H1 (cell line): ENCODE results near the gene CDK5RAP2. TPM values are rescaled to one million over a fixed set of nuclear protein-coding genes. Genes with fewer than 3 reads are reported as not detected.

Source experiments
- CTCF ChIA-PET: fragments of 300-600 bp; sonication (Branson Sonifier 250); formaldehyde crosslinking; loops from one replicate; lab custom pipeline; 2021; ENCODE audit not compliant: partially characterized antibody; lab: Charles Lee
- POLR2A ChIA-PET: fragments of 300-600 bp; sonication (Branson Sonifier 250); formaldehyde crosslinking; loops from one replicate; lab custom pipeline; 2021; ENCODE audit warnings: inconsistent platforms; ENCODE audit not compliant: partially characterized antibody; lab: Charles Lee
- DNase-seq, 2 experiments: peaks; one replicate each; pipeline versions ENCODE4 v3.0.0 to v3.0.0-alpha.2; 2010 to 2022; ENCODE audit warnings: low spot score in 2 of 2, low read depth in 1 of 2, mixed read lengths in 1 of 2
- FAIRE-seq: peaks from 2 replicates; lab custom pipeline; 2011; peaks lifted over from hg19 to GRCh38; lab: Jason Lieb, UNC
- H2AFZ ChIP-seq: 2 replicates; pipeline ENCODE4 v1.8.1; 2012; ENCODE audit warnings: low read length, inconsistent platforms
- H2AK5ac ChIP-seq: 2 replicates; pipeline ENCODE4 v1.6.1; 2013; ENCODE audit warnings: low read depth, low read length
- H2BK120ac ChIP-seq: replicated peaks from 2 replicates; pipeline ENCODE3; 2013; ENCODE audit warnings: low read depth, low read length, inconsistent platforms
- H2BK12ac ChIP-seq: 2 replicates; pipeline ENCODE4 v1.6.1; 2013; ENCODE audit warnings: low read depth, low read length
- H2BK15ac ChIP-seq: 2 replicates; pipeline ENCODE4 v1.6.1; 2013; ENCODE audit warnings: low read length
- H2BK20ac ChIP-seq: 2 replicates; pipeline ENCODE4 v1.6.1; 2013; ENCODE audit warnings: low read length
- H2BK5ac ChIP-seq: 2 replicates; pipeline ENCODE4 v1.6.1; 2013; ENCODE audit warnings: low read depth, low read length
- H3K14ac ChIP-seq: 2 replicates; pipeline ENCODE4 v1.6.1; 2013; ENCODE audit warnings: inconsistent platforms; ENCODE audit not compliant: insufficient read length
- H3K18ac ChIP-seq: 2 replicates; pipeline ENCODE4 v1.6.1; 2013; ENCODE audit warnings: low read length; ENCODE audit errors: extremely low read depth
- H3K23ac ChIP-seq: 2 replicates; pipeline ENCODE4 v1.6.1; 2013; ENCODE audit warnings: inconsistent platforms; ENCODE audit not compliant: insufficient read length
- H3K23me2 ChIP-seq: 2 replicates; pipeline ENCODE4 v1.6.1; 2013; ENCODE audit warnings: low read depth, low read length
- H3K27ac ChIP-seq: 2 replicates; pipeline ENCODE4 v1.6.1; 2011; ENCODE audit warnings: low read depth, low read length, inconsistent platforms
- H3K27me3 ChIP-seq, 4 experiments: replicated peaks in 1 of 4; 1 replicate in 1 of 4; 2 replicates in 3 of 4; pipeline versions ENCODE4 v1.6.1 to v1.8.1; 2011 to 2013; ENCODE audit warnings: low read length in 3 of 4, mild to moderate bottlenecking in 3 of 4, inconsistent platforms in 2 of 4, mixed read lengths in 2 of 4, moderate library complexity in 1 of 4; ENCODE audit not compliant: control insufficient read depth in 3 of 4, insufficient read depth in 3 of 4; ENCODE audit errors: extremely low read depth in 1 of 4
- H3K36me3 ChIP-seq, 4 experiments: 2 replicates each; pipeline versions ENCODE4 v1.6.1 to v1.8.1; 2011 to 2013; ENCODE audit warnings: mild to moderate bottlenecking in 4 of 4, low read length in 3 of 4, moderate library complexity in 2 of 4, control low read depth in 1 of 4, inconsistent platforms in 1 of 4; ENCODE audit not compliant: insufficient read depth in 4 of 4, control insufficient read depth in 2 of 4
- H3K4ac ChIP-seq: replicated peaks from 2 replicates; pipeline ENCODE3; 2013; ENCODE audit warnings: low read length, low read depth, mixed read lengths, inconsistent platforms; ENCODE audit not compliant: insufficient read length
- H3K4me1 ChIP-seq, 4 experiments: replicated peaks in 1 of 4; 1 replicate in 1 of 4; 2 replicates in 3 of 4; pipeline versions ENCODE4 v1.6.1 to v1.8.1; 2011 to 2013; ENCODE audit warnings: low read length in 3 of 4, inconsistent platforms in 2 of 4, mixed read lengths in 1 of 4; ENCODE audit not compliant: insufficient read depth in 4 of 4, control insufficient read depth in 3 of 4
- H3K4me2 ChIP-seq, 2 experiments: 2 replicates each; pipeline versions ENCODE4 v1.6.1 to v1.8.1; 2011 to 2013; ENCODE audit warnings: low read depth in 2 of 2, low read length in 2 of 2, control low read depth in 1 of 2, inconsistent platforms in 1 of 2, mild to moderate bottlenecking in 1 of 2; ENCODE audit not compliant: insufficient read depth in 1 of 2
- H3K4me3 ChIP-seq, 4 experiments: fragments of 200-600, 300-600 bp in 1 of 4; sonication (generic), shearing (Covaris generic), sonication (Bioruptor Twin) in 1 of 4; 2 replicates each; pipeline versions ENCODE4 v1.5.1 to v1.8.1; 2011 to 2016; ENCODE audit warnings: low read length in 4 of 4, low read depth in 3 of 4, control low read depth in 2 of 4, inconsistent platforms in 2 of 4, mild to moderate bottlenecking in 2 of 4, mixed read lengths in 1 of 4, moderate library complexity in 1 of 4; ENCODE audit not compliant: insufficient read depth in 2 of 4; ENCODE audit errors: extremely low read depth in 1 of 4
- H3K56ac ChIP-seq: replicated peaks from 2 replicates; pipeline ENCODE3; 2013; ENCODE audit warnings: low read depth, mild to moderate bottlenecking, mixed read lengths, low read length, inconsistent platforms; ENCODE audit not compliant: insufficient read length
- H3K79me1 ChIP-seq: 2 replicates; pipeline ENCODE4 v1.6.1; 2013; ENCODE audit warnings: low read depth, low read length, control low read depth
- H3K79me2 ChIP-seq, 2 experiments: 2 replicates each; pipeline versions ENCODE4 v1.6.1 to v1.8.1; 2012 to 2013; ENCODE audit warnings: low read length in 2 of 2, mild to moderate bottlenecking in 2 of 2, inconsistent platforms in 1 of 2; ENCODE audit not compliant: insufficient read depth in 2 of 2, control insufficient read depth in 1 of 2
- H3K9ac ChIP-seq, 4 experiments: replicated peaks in 1 of 4; 1 replicate in 1 of 4; 2 replicates in 3 of 4; pipeline versions ENCODE4 v1.6.1 to v1.8.1; 2011 to 2013; ENCODE audit warnings: low read depth in 3 of 4, low read length in 3 of 4, control low read depth in 2 of 4, mild to moderate bottlenecking in 2 of 4, moderate library complexity in 2 of 4, inconsistent platforms in 1 of 4; ENCODE audit errors: extremely low read depth in 1 of 4
- H3K9me3 ChIP-seq, 2 experiments: 2 replicates each; pipeline versions ENCODE4 v1.6.1 to v1.8.1; 2012 to 2013; ENCODE audit warnings: mild to moderate bottlenecking in 2 of 2, moderate library complexity in 2 of 2, control low read depth in 1 of 2, inconsistent platforms in 1 of 2, low read depth in 1 of 2, low read length in 1 of 2, mixed read lengths in 1 of 2; ENCODE audit not compliant: insufficient read depth in 2 of 2
- H4K20me1 ChIP-seq, 2 experiments: replicated peaks in 1 of 2; 2 replicates each; pipeline versions ENCODE3 to v1.8.1; 2011 to 2013; ENCODE audit warnings: inconsistent platforms in 2 of 2, low read length in 2 of 2, mild to moderate bottlenecking in 1 of 2; ENCODE audit not compliant: insufficient read depth in 2 of 2, control insufficient read depth in 1 of 2
- H4K5ac ChIP-seq: 2 replicates; pipeline ENCODE4 v1.6.1; 2013; ENCODE audit warnings: low read length, low read depth, mixed read lengths, inconsistent platforms; ENCODE audit not compliant: insufficient read length
- H4K8ac ChIP-seq: 2 replicates; pipeline ENCODE4 v1.8.0; 2013; ENCODE audit warnings: mild to moderate bottlenecking, moderate library complexity, low read length, inconsistent platforms; ENCODE audit not compliant: insufficient read depth; ENCODE audit errors: extremely low read depth
- H4K91ac ChIP-seq: replicated peaks from 2 replicates; pipeline ENCODE3; 2013; ENCODE audit warnings: low read length, mixed read lengths, inconsistent platforms; ENCODE audit not compliant: insufficient read length
- CEBPB ChIP-seq: IDR thresholded peaks from 2 replicates; pipeline ENCODE4 v1.6.1; 2012; ENCODE audit warnings: low read depth, low read length
- EGR1 ChIP-seq: IDR thresholded peaks from 2 replicates; pipeline ENCODE4 v1.6.1; 2011; ENCODE audit warnings: low read depth, low read length, borderline replicate concordance
- EP300 ChIP-seq, 2 experiments: IDR thresholded peaks; 1 replicate in 1 of 2; 2 replicates in 1 of 2; pipeline ENCODE4 v1.6.1; 2011 to 2012; ENCODE audit warnings: low read depth in 2 of 2, low read length in 2 of 2, mild to moderate bottlenecking in 2 of 2, borderline replicate concordance in 1 of 2, inconsistent platforms in 1 of 2, moderate library complexity in 1 of 2
- HDAC2 ChIP-seq, 2 experiments: fragments of 300-600 bp in 1 of 2; sonication (generic) in 1 of 2; IDR thresholded peaks; 2 replicates each; pipeline ENCODE4 v1.6.1; 2011 to 2012; ENCODE audit warnings: low read depth in 2 of 2, low read length in 2 of 2, mild to moderate bottlenecking in 2 of 2, moderate library complexity in 2 of 2, borderline replicate concordance in 1 of 2, inconsistent platforms in 1 of 2
- JUN ChIP-seq: IDR thresholded peaks from 2 replicates; pipeline ENCODE4 v1.6.1; 2011; ENCODE audit warnings: low read depth, mild to moderate bottlenecking, improper control_type of control experiment, low read length
- MAX ChIP-seq: IDR thresholded peaks from 2 replicates; pipeline ENCODE4 v1.6.1; 2012; ENCODE audit warnings: inconsistent platforms
- RBBP5 ChIP-seq: IDR thresholded peaks from 2 replicates; pipeline ENCODE4 v1.7.1; 2012; ENCODE audit warnings: low read depth, mild to moderate bottlenecking, inconsistent platforms, low read length, moderate library complexity, borderline replicate concordance
- RFX5 ChIP-seq: IDR thresholded peaks from 2 replicates; pipeline ENCODE4 v1.6.1; 2011; ENCODE audit warnings: low read depth, low read length, improper control_type of control experiment, borderline replicate concordance
- SP4 ChIP-seq: IDR thresholded peaks from 2 replicates; pipeline ENCODE4 v1.6.1; 2012; ENCODE audit warnings: low read length, inconsistent platforms
- SRF ChIP-seq: IDR thresholded peaks from 2 replicates; pipeline ENCODE4 v1.6.1; 2011; ENCODE audit warnings: mild to moderate bottlenecking, low read depth, low read length, moderate library complexity
- polyA plus RNA-seq, 7 experiments: library from polyadenylated mRNA; depleted of rRNA in 3 of 7; stranded (reverse) in 5 of 7; unstranded in 2 of 7; fragments of >200 nt in 5 of 7; fragments of 200-250 nt in 2 of 7; gene quantifications; 1 replicate in 5 of 7; 2 replicates in 1 of 7; 4 replicates in 1 of 7; pipeline versions ENCODE4 v1.2.1 to v1.2.3, GENCODE V29; 2011 to 2013; ENCODE audit warnings: missing spikeins in 2 of 7, mixed read lengths in 2 of 7
- total RNA-seq: library from RNA; stranded (reverse); fragmentation: NEBNext Ultra II Directional; extraction: Animal tissue kit (Norgen Biotek cat#: 25700); gene quantifications from 2 replicates; pipeline ENCODE4 v1.2.1, GENCODE V29; 2021
- TF ChIP-seq, protein P1 (sequence below), 3 experiments: IDR thresholded peaks; 1 replicate in 2 of 3; 2 replicates in 1 of 3; pipeline versions ENCODE4 v1.5.1 to v1.6.1; 2011; ENCODE audit warnings: low read length in 3 of 3, mild to moderate bottlenecking in 3 of 3, inconsistent platforms in 2 of 3, low read depth in 1 of 3, moderate library complexity in 1 of 3; ENCODE audit not compliant: insufficient read depth in 1 of 3; ENCODE audit errors: control extremely low read depth in 1 of 3

CDK5RAP2 gene
- total and polyA plus RNA-seq, 2 of the 8 experiments (the other 6 are each of a cell fraction or from before 2014, with no cell fraction given): 19.8 to 49.4 TPM

DNA sequence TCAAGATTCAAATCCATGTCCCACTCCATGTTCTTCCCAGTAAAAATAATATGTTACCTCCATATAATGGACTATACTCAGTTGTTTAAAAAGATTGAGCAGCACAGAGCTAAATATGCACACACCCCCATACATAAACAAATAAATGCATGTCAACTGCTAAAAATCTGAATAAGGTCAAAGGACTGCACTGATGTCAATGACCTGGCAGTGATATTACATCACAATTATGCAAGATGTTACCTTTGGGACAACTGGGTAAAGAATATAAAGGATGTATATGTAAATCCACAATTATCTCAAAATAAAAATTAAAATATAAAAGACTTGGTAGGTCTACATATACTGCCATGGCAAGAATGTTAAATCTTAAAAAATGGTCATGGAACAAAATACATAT, 57.9 kb downstream of the CDK5RAP2 start:
- Histone ChIP-seq H3K4me3 (no peak overlapping the region), H2BK20ac (no peak overlapping the region), H2BK12ac (no peak overlapping the region), H3K56ac (no peak overlapping the region), H3K9me3 (no peaks in the 10 kb centered on the region), H3K79me1 (0 out of 2 replicates have a peak, but pooled peaks cover 3% of the 10 kb centered on the region), H3K27ac (no peak overlapping the region), H3K4me2 (no peak overlapping the region), H3K27me3 (no peaks in the 10 kb centered on the region), H3K4ac (no peak overlapping the region), H2BK120ac (no peak overlapping the region), H3K79me2 (no peaks in the 10 kb centered on the region), H3K23me2 (no peaks in the 10 kb centered on the region; the same call in 1 of the 2 replicates), H2AFZ (no peak overlapping the region), H4K8ac (no peak overlapping the region), H2BK15ac (no peak overlapping the region), H2BK5ac (no peak overlapping the region), H4K5ac (no peak overlapping the region), H4K20me1 (no peaks in the 10 kb centered on the region), H3K14ac (no peak overlapping the region), H3K4me1 (peaks cover 0 to 6% (median 4%) of the 10 kb centered on the region in 4 experiments; a peak in 4 of 7 replicates), H3K9ac (no peak overlapping the region), H3K23ac (no peak overlapping the region), H4K91ac (no peak overlapping the region), H3K36me3 (peaks cover 5 to 66% (median 31%) of the 10 kb centered on the region in 4 experiments), H2AK5ac (no peak overlapping the region), H3K18ac (no peak overlapping the region)
- DNase-seq (no peak), FAIRE-seq (no peak)
- ChIA-PET CTCF (interaction anchor here (2.7 kb wide), 1 partner anchor 10 kb away, joined by 13 read pairs; no protein-coding TSS in a partner anchor), POLR2A (no interaction called here)
- TF ChIP-seq SP4: no peak
- TF ChIP-seq, protein P1, sequence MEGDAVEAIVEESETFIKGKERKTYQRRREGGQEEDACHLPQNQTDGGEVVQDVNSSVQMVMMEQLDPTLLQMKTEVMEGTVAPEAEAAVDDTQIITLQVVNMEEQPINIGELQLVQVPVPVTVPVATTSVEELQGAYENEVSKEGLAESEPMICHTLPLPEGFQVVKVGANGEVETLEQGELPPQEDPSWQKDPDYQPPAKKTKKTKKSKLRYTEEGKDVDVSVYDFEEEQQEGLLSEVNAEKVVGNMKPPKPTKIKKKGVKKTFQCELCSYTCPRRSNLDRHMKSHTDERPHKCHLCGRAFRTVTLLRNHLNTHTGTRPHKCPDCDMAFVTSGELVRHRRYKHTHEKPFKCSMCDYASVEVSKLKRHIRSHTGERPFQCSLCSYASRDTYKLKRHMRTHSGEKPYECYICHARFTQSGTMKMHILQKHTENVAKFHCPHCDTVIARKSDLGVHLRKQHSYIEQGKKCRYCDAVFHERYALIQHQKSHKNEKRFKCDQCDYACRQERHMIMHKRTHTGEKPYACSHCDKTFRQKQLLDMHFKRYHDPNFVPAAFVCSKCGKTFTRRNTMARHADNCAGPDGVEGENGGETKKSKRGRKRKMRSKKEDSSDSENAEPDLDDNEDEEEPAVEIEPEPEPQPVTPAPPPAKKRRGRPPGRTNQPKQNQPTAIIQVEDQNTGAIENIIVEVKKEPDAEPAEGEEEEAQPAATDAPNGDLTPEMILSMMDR (IDR thresholded peaks at IDR 0.05; ENCODE audit: control extremely low read depth in 1 of 3, insufficient read depth in 1 of 3, low read depth in 1 of 3, low read length in 3 of 3): no peak
- TF ChIP-seq SRF: no peak
- no peak for TF ChIP-seq MAX
- no peak for TF ChIP-seq EGR1
- TF ChIP-seq HDAC2 (IDR thresholded peaks at IDR 0.05; ENCODE audit: borderline replicate concordance in 1 of 2, low read depth in 2 of 2, low read length in 2 of 2): no peak
- TF ChIP-seq EP300 (IDR thresholded peaks at IDR 0.05; ENCODE audit: borderline replicate concordance in 1 of 2, low read depth in 2 of 2, low read length in 2 of 2): no peak
- no peak for TF ChIP-seq RBBP5
- no peak for TF ChIP-seq CEBPB
- no peak for TF ChIP-seq JUN
- no peak for TF ChIP-seq RFX5
